Midbrain (tissue), 1 donor: ENCODE measurements around the gene GCHFR.
A peak's percentile ranks its signal among the peaks of the same experiment; 100 is the strongest.

ENCODE experiments used
- DNase-seq: peaks from one replicate; lab custom pipeline; 2025; lab: John Stamatoyannopoulos, UW

Gene GCHFR

GRCh38 chr15:40754883-40755811 lies 8.7 kb upstream of the GCHFR start, which contains the start of gene RMDN3:
TSS of gene RMDN3 (minus strand) at chr15:40755254. CDS start at chr15:40754783, 471 bp downstream.
- peak; percentile 95 for DNase-seq

GRCh38 chr15:40755812-40756208 lies 8.1 kb upstream of the GCHFR start:
- DNase-seq = no peak

GRCh38 chr15:40756938-40757337 lies 6.9 kb upstream of the GCHFR start:
- DNase-seq = no peak

GRCh38 chr15:40759961-40760360 lies 3.9 kb upstream of the GCHFR start:
- DNase-seq = no peak

- DNase-seq = no peak
Observed at GRCh38 chr15:40762919-40763800, 708 bp upstream of the GCHFR start.

- DNase-seq = no peak
Observed at GRCh38 chr15:40764629-40765103, 798 bp downstream of the GCHFR start.

- DNase-seq = no peak
Observed at GRCh38 chr15:40766194-40766815, 2.4 kb downstream of the GCHFR start.

- DNase-seq = no peak
Observed at GRCh38 chr15:40766906-40767837, 3.3 kb downstream of the GCHFR start.

- DNase-seq = no peak
Observed at GRCh38 chr15:40767838-40768500, 4.1 kb downstream of the GCHFR start.

GRCh38 chr15:40768521-40769273 lies 4.8 kb downstream of the GCHFR start:
- no peak for DNase-seq

GRCh38 chr15:40769274-40770146 lies 5.6 kb downstream of the GCHFR start, which contains the start of gene C15orf62:
TSS of gene C15orf62 (plus strand) at chr15:40769980. CDS start at chr15:40770496, 516 bp downstream.
- DNase-seq = peak; percentile 27

GRCh38 chr15:40770147-40770721 lies 6.4 kb downstream of the GCHFR start:
- DNase-seq = no peak

- no peak for DNase-seq
Observed at GRCh38 chr15:40771242-40771641, 7.4 kb downstream of the GCHFR start.

GRCh38 chr15:40772014-40772413 lies 8.1 kb downstream of the GCHFR start:
- DNase-seq = no peak

GRCh38 chr15:40773496-40773895 lies 9.6 kb downstream of the GCHFR start:
- no peak for DNase-seq

- DNase-seq = no peak
Observed at GRCh38 chr15:40773902-40774301, 10.0 kb downstream of the GCHFR start.

- DNase-seq = no peak
Observed at GRCh38 chr15:40775007-40775406, 11.1 kb downstream of the GCHFR start.
